Measurements from ENCODE around the gene PLA2G15.

Gene PLA2G15

DNA sequence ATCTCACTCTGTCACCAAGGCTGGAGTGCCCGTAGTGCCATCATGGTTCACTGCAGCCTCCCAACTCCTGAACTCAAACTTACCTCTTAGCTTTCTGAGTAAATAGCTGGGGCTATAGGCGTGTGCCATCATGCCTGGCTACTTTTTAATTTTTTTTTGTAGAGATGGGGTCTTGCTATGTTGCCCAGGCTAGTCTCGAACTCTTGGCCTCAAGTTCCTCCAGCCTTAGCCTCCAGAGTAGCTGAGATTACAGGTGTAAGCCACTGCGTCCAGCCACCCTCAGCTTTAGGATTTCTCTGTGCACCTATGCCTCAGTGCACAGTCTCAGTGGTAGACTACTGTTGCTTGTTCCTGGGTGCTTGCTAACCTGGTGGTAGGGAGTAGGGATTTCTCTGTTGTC lies 24.6 kb downstream of the PLA2G15 start:
- Histone ChIP-seq H3K9me3 (ENCODE audit: insufficient read depth, low read length) (no peaks in the 10 kb centered on the region), H3K4me3 (ENCODE audit: insufficient read depth, low read length, poor library complexity, severe bottlenecking) (no peak overlapping the region), H4K20me1 (ENCODE audit: low read depth, low read length) (no peaks in the 10 kb centered on the region), H3K36me3 (ENCODE audit: low read length) (0 out of 2 replicates have a peak, but pooled peaks cover 4% of the 10 kb centered on the region), H3K27me3 (ENCODE audit: low read length) (no peaks in the 10 kb centered on the region), H3K9ac (ENCODE audit: low read length) (no peak overlapping the region), H2AFZ (ENCODE audit: low read depth, low read length, severe bottlenecking) (no peak overlapping the region), H3K27ac (ENCODE audit: low read depth, low read length) (peak overlapping the region; percentile 13; the same call in 1 of the 2 replicates), H3K9me2 (replicated peaks; ENCODE audit: insufficient read depth, low read length) (no peaks in the 10 kb centered on the region), H3K79me2 (ENCODE audit: insufficient read depth, low read length) (peaks cover 100% of the 10 kb centered on the region), H3K4me2 (ENCODE audit: low read depth, low read length, poor library complexity, severe bottlenecking) (no peak overlapping the region), H3F3A (ENCODE audit: insufficient read depth) (peaks cover 4% of the 10 kb centered on the region; the same call in 1 of the 2 replicates)
- TF ChIP-seq, protein P1, sequence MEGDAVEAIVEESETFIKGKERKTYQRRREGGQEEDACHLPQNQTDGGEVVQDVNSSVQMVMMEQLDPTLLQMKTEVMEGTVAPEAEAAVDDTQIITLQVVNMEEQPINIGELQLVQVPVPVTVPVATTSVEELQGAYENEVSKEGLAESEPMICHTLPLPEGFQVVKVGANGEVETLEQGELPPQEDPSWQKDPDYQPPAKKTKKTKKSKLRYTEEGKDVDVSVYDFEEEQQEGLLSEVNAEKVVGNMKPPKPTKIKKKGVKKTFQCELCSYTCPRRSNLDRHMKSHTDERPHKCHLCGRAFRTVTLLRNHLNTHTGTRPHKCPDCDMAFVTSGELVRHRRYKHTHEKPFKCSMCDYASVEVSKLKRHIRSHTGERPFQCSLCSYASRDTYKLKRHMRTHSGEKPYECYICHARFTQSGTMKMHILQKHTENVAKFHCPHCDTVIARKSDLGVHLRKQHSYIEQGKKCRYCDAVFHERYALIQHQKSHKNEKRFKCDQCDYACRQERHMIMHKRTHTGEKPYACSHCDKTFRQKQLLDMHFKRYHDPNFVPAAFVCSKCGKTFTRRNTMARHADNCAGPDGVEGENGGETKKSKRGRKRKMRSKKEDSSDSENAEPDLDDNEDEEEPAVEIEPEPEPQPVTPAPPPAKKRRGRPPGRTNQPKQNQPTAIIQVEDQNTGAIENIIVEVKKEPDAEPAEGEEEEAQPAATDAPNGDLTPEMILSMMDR (IDR thresholded peaks at IDR 0.05; ENCODE audit: insufficient read depth, low read length, poor library complexity, severe bottlenecking) = no peak
- no peak for TF ChIP-seq EZH2phosphoT487 (conservative IDR thresholded peaks at IDR 0.05; ENCODE audit: low read length)

- no peak overlapping the region for H2AFZ ChIP-seq (ENCODE audit: low read depth, low read length, severe bottlenecking)
- H3F3A ChIP-seq (ENCODE audit: insufficient read depth) = peaks cover 4% of the 10 kb centered on the region; the same call in 1 of the 2 replicates
- H3K9me3 ChIP-seq (ENCODE audit: insufficient read depth, low read length) = no peaks in the 10 kb centered on the region
- TF ChIP-seq EZH2phosphoT487 (conservative IDR thresholded peaks at IDR 0.05; ENCODE audit: low read length) = no peak
- TF ChIP-seq, protein P1 (IDR thresholded peaks at IDR 0.05; ENCODE audit: insufficient read depth, low read length, poor library complexity, severe bottlenecking) = no peak
- H3K79me2 ChIP-seq (ENCODE audit: insufficient read depth, low read length) = peaks cover 97% of the 10 kb centered on the region
- H3K27me3 ChIP-seq (ENCODE audit: low read length) = no peaks in the 10 kb centered on the region
- H3K9me2 ChIP-seq (replicated peaks; ENCODE audit: insufficient read depth, low read length) = no peaks in the 10 kb centered on the region
- H3K27ac ChIP-seq (ENCODE audit: low read depth, low read length) = 0 out of 2 replicates have a peak overlapping the region, but pooled peaks have one; percentile 13
- H3K9ac ChIP-seq (ENCODE audit: low read length) = no peak overlapping the region
- H3K36me3 ChIP-seq (ENCODE audit: low read length) = 0 out of 2 replicates have a peak, but pooled peaks cover 6% of the 10 kb centered on the region
- H3K4me3 ChIP-seq (ENCODE audit: insufficient read depth, low read length, poor library complexity, severe bottlenecking) = no peak overlapping the region
- no peak overlapping the region for H3K4me2 ChIP-seq (ENCODE audit: low read depth, low read length, poor library complexity, severe bottlenecking)
- H4K20me1 ChIP-seq (ENCODE audit: low read depth, low read length) = no peaks in the 10 kb centered on the region
Observed at GRCh38 chr16:68270353-68270752, 25.2 kb downstream of the PLA2G15 start.

GRCh38 chr16:68272507-68273209 lies 27.5 kb downstream of the PLA2G15 start:
- Histone ChIP-seq H3K27ac (ENCODE audit: low read depth, low read length) (peak overlapping the region; percentile 57), H4K20me1 (ENCODE audit: low read depth, low read length) (no peaks in the 10 kb centered on the region), H3K4me2 (ENCODE audit: low read depth, low read length, poor library complexity, severe bottlenecking) (peak overlapping the region; percentile 31), H3K9ac (ENCODE audit: low read length) (peak overlapping the region; percentile 8; the same call in 1 of the 2 replicates), H3K9me3 (ENCODE audit: insufficient read depth, low read length) (no peaks in the 10 kb centered on the region), H3F3A (ENCODE audit: insufficient read depth) (peaks cover 7% of the 10 kb centered on the region; the same call in 1 of the 2 replicates), H3K79me2 (ENCODE audit: insufficient read depth, low read length) (peaks cover 88% of the 10 kb centered on the region), H2AFZ (ENCODE audit: low read depth, low read length, severe bottlenecking) (no peak overlapping the region), H3K4me3 (ENCODE audit: insufficient read depth, low read length, poor library complexity, severe bottlenecking) (no peak overlapping the region), H3K9me2 (replicated peaks; ENCODE audit: insufficient read depth, low read length) (no peaks in the 10 kb centered on the region), H3K27me3 (ENCODE audit: low read length) (no peaks in the 10 kb centered on the region), H3K36me3 (ENCODE audit: low read length) (0 out of 2 replicates have a peak, but pooled peaks cover 6% of the 10 kb centered on the region)
- TF ChIP-seq, protein P1 (IDR thresholded peaks at IDR 0.05; ENCODE audit: insufficient read depth, low read length, poor library complexity, severe bottlenecking) = no peak
